K562 (cell line): ENCODE results near the gene SUPT5H. TPM values are rescaled to one million over a fixed set of nuclear protein-coding genes. Genes with fewer than 3 reads are reported as not detected.
A peak's percentile ranks its signal among the peaks of the same experiment; 100 is the strongest.

ENCODE experiments used
- CUX1 ChIP-seq: fragments of 200-800 bp; sonication (Bioruptor generic); IDR thresholded peaks from 2 replicates; pipeline ENCODE4 v1.6.1; 2016; ENCODE audit warnings: missing genetic modification characterization, missing compliant biosample characterization
- FOXP1 ChIP-seq: sonication (generic); formaldehyde crosslinking; IDR thresholded peaks from 2 replicates; pipeline ENCODE4 v1.8.0; 2022; ENCODE audit warnings: mild to moderate bottlenecking, missing genetic modification reagents
- KDM2B ChIP-seq: fragments of 250-450 bp; sonication (Bioruptor Pico); IDR thresholded peaks from 2 replicates; pipeline ENCODE4 v1.8.0; 2021; ENCODE audit warnings: mild to moderate bottlenecking, moderate library complexity
- MNT ChIP-seq, 2 experiments: fragments of 450-650 bp; conservative IDR thresholded peaks; 2 replicates each; pipeline ENCODE4 v1.6.1; 2017; ENCODE audit warnings: mild to moderate bottlenecking in 2 of 2, moderate library complexity in 2 of 2
- MTA3 ChIP-seq: fragments of 450-650 bp; formaldehyde crosslinking; IDR thresholded peaks from 2 replicates; pipeline ENCODE4 v1.6.1; 2017; ENCODE audit warnings: mild to moderate bottlenecking, borderline replicate concordance
- NCOA1 ChIP-seq: fragments of 450-650 bp; IDR thresholded peaks from 2 replicates; pipeline ENCODE4 v1.6.1; 2016; ENCODE audit warnings: low read depth
- NFXL1 ChIP-seq: fragments of 450-650 bp; formaldehyde crosslinking; IDR thresholded peaks from 2 replicates; pipeline ENCODE4 v1.4.0; 2021; ENCODE audit warnings: mild to moderate bottlenecking
- POLR3A ChIP-seq: IDR thresholded peaks from 2 replicates; pipeline ENCODE4 v1.6.1; 2011; ENCODE audit warnings: borderline replicate concordance, mild to moderate bottlenecking, moderate library complexity; ENCODE audit not compliant: insufficient read length, insufficient read depth; ENCODE audit errors: extremely low read depth
- SPI1 ChIP-seq: IDR thresholded peaks from 2 replicates; pipeline ENCODE4 v1.6.1; 2011; ENCODE audit warnings: low read depth, low read length, control low read depth, borderline replicate concordance
- SRSF9 ChIP-seq: fragments of 200-400 bp; formaldehyde crosslinking; IDR thresholded peaks from 2 replicates; pipeline ENCODE4 v1.6.1; 2017; ENCODE audit warnings: low read depth, low read length, borderline replicate concordance
- ZBTB17 ChIP-seq: fragments of 450-650 bp; formaldehyde crosslinking; IDR thresholded peaks from 2 replicates; pipeline ENCODE4 v1.4.0; 2020; ENCODE audit warnings: mild to moderate bottlenecking
- ZNF384 ChIP-seq: IDR thresholded peaks from 2 replicates; pipeline ENCODE4 v1.6.1; 2012; ENCODE audit warnings: low read depth, low read length, improper control_type of control experiment
- ZNF778 ChIP-seq: fragments of 450-650 bp; formaldehyde crosslinking; IDR thresholded peaks from 2 replicates; pipeline ENCODE4 v1.4.0; 2020; ENCODE audit warnings: mild to moderate bottlenecking, moderate library complexity
- polyA plus RNA-seq, 8 experiments: library from polyadenylated mRNA; depleted of rRNA in 4 of 8; stranded (reverse) in 5 of 8; unstranded in 3 of 8; fragments of >200 nt; fragmentation: Nextera tagmentation in 2 of 8; fragmentation: Illumina TruSeq in 1 of 8; extraction: Ambion mirVana in 2 of 8; extraction: Trizol in 1 of 8; gene quantifications; 2 replicates each; pipeline versions ENCODE4 v1.2.1 to v1.2.3, GENCODE V29; 2011 to 2014; ENCODE audit warnings: inconsistent platforms in 1 of 8, missing spikeins in 1 of 8
- total RNA-seq, 7 experiments: library from RNA; depleted of rRNA in 6 of 7; stranded (reverse); fragments of >200 nt in 6 of 7; fragmentation: Illumina TruSeq in 2 of 7; extraction: Trizol in 2 of 7; gene quantifications; 2 replicates each; pipeline versions ENCODE4 v1.2.1 to v1.2.3, GENCODE V29; 2011 to 2021; ENCODE audit warnings: low replicate concordance in 1 of 7
- TF ChIP-seq, protein P1 (sequence below): fragments of 250-450 bp; sonication (Bioruptor Pico); IDR thresholded peaks from 2 replicates; pipeline ENCODE4 v1.4.0; 2020; ENCODE audit warnings: mild to moderate bottlenecking

The SUPT5H gene
- total and polyA plus RNA-seq, 9 of the 15 experiments (the other 6 are each of a cell fraction or from before 2014, with no cell fraction given): 13.3 to 85.9 (median 35.9) TPM

DNA sequence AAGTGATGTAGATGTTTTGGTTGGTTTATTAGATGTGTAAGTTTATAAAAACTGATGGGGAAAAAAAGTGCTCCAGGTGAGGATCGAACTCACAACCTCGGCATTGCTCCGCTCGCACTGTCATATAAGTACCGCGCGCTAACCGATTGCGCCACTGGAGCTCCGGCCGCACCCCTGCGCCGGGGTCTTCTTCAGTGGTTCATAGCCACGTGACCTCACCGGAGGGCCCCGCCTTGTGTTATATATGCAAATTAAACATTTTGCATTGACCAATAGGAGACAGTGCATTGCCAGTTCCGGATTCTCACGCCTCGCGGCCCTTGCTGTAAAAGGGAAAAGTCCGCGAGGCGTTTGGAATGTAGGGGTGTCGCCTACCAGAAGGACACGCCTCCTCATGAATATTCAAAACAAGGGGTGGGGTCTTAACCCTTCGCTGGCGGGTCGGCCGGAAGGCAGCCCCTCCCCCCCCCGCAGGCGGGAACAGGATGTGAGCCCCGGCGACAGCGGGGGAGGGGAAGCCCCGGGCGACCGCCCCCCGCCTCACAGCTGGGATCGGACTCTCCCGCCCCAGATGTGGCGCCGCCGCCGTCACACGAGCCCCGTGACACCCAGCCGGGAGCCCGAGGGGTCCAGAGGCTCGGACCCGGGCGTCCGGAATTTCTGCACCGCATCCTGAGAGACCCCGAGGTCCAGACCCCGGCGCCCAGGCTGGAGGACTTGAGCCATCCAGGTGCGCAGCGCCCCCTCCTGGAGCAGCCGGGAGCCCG is 33.1 kb upstream of the SUPT5H start, which contains the start of gene PLEKHG2 (continued):
- no peak; the same call in 1 of the 2 replicates for TF ChIP-seq CUX1 (CRISPR knock-in tag)
- TF ChIP-seq MTA3: peak; percentile 69; the same call in 1 of the 2 replicates
- peak; percentile 90 for TF ChIP-seq POLR3A
- TF ChIP-seq, protein P1, sequence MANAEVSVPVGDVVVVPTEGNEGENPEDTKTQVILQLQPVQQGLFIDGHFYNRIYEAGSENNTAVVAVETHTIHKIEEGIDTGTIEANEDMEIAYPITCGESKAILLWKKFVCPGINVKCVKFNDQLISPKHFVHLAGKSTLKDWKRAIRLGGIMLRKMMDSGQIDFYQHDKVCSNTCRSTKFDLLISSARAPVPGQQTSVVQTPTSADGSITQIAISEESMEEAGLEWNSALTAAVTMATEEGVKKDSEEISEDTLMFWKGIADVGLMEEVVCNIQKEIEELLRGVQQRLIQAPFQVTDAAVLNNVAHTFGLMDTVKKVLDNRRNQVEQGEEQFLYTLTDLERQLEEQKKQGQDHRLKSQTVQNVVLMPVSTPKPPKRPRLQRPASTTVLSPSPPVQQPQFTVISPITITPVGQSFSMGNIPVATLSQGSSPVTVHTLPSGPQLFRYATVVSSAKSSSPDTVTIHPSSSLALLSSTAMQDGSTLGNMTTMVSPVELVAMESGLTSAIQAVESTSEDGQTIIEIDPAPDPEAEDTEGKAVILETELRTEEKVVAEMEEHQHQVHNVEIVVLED: peak; percentile 34; the same call in 1 of the 2 replicates
- TF ChIP-seq NFXL1 (CRISPR knock-in tag): no peak
- TF ChIP-seq ZBTB17 (CRISPR knock-in tag): no peak
- TF ChIP-seq SRSF9: no peak
- TF ChIP-seq FOXP1 (CRISPR knock-in tag): 0 out of 2 replicates have a peak, but pooled peaks have one; percentile 40
- TF ChIP-seq KDM2B (CRISPR knock-in tag): 0 out of 2 replicates have a peak, but pooled peaks have one; percentile 14
- TF ChIP-seq MNT (conservative IDR thresholded peaks at IDR 0.05): peak; percentile 92 to 93
- TF ChIP-seq SPI1: peak; percentile 79
- TF ChIP-seq ZNF384: peak; percentile 32; the same call in 1 of the 2 replicates
- TF ChIP-seq ZNF778 (CRISPR knock-in tag): no peak
- TF ChIP-seq NCOA1: no peak
